ENCODE measurements around the gene TMEM260.
"Not testable (repeated sequence)": the region's sequence is repeated elsewhere in the genome, so short reads cannot be mapped to it uniquely, and the experiment has no call there.

The TMEM260 gene

GRCh38 chr14:56603648-56604047 lies 24.1 kb downstream of the TMEM260 start:
- no peak for DNase-seq

- DNase-seq = peak in 1 of 2 experiments; percentile 3
Observed at GRCh38 chr14:56608689-56609088, 29.1 kb downstream of the TMEM260 start.

DNA sequence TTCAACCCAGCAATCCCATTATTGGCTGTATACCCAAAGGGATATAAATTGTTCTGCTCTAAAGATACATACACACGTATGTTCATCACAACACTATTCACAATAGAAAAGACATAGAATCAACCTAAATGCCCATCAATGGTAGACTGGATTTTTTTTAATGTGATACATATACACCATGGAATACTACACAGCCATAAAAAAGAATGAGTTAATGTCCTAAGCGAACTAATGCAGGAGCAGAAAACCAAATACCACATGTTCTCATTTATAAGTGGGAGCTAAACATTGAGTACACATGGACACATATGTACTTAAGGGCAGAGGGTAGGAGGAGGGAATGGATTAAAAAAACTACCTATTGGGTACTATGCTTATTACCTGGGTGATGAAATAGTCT lies 32.1 kb downstream of the TMEM260 start:
- DNase-seq = not testable (repeated sequence)

DNA sequence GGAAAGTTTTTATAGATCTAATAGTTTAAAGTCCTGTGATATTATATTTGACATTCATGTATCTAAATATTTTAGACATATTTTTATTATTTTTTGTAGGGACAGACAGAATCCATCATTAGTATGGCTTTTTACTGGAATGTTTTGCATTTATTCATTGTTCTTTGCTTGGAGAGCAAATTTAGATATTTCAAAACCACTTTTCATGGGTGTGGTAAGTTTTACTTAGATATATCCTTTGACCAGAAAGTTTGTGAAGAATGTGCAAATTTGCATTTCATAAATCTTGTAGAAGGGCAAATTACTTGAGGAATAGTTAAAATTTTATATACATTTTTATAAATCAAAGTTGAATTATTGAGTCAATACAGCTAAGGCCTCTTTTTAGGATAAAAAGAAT lies 37.5 kb downstream of the TMEM260 start:
- no peak for DNase-seq

GRCh38 chr14:56630707-56631106 lies 51.1 kb downstream of the TMEM260 start:
- no peak for DNase-seq

DNA sequence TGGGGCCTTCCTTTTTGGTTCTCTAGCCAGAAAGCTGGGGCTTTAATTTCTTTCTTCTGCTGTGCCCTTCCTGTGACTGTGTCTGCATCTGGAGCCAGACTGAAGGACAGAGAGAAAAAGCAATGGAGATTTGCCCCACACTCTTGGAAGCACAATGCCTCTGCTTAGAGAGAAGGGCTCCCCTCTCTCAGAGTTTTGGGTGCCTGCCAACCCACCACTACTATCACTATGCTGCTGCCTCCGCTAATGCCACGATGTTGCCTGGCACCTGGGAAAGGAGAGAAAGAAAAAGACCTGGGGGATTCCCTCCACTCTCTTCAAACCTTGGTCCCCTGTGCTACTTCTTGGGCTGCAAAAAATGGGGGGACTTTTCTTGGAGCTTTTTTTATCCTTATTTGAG lies 52.6 kb downstream of the TMEM260 start:
- no peak for DNase-seq

DNA sequence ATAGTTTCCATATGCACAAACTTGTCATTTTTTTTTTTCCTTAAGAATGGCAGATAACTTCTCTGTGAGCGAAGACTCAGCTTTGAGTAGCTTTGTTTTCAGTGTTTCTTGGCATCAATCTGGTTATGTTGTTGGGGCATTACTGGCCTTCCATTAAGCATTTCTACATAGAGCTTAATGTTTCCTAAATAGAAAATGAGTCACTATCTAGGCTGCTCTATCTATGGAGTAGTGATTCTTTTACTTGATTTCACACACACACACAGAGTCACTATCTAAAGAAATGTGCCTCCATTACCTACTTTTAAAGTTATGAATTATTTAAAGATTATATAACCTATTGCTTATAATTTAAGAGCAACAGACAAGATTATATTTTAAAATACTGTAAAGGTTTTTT lies 53.9 kb downstream of the TMEM260 start:
- no peak for DNase-seq

DNA sequence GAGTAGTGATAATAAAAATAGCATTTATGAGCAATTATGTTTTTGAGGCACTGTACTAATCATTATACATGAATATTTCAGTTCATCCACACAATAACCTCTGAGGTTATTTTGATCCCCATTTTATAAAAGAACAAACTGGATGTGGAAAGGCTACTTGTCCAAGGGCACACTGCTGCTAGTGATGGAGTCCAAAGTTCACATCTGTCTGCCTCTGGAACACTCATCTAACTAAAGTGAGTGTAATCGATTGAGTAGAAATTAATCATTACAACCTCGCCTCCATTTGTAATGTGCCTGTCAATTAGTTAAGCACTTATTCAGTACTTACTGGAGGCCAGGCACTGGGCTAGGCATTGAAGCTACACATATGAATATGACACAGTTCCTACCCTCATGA lies 55.4 kb downstream of the TMEM260 start:
- no peak for DNase-seq

DNA sequence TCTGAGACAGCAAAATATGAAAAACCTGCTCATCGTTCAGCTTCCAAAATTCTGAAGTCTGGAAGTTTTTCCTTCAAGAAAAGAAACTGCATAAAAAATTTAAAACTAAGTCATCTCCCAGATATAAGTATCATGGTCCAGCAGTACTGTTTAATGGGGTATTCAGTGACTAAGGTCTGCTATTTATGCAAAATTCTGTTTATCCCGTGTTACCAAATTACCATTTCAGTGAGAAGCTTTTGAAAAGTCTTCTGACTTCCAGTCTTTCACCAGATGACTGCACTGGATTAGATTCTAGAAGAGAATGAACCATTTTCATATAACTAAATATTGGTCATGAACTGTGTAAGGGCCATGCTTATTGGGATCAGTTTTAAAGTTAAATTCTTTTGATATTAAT lies 67.9 kb downstream of the TMEM260 start:
- DNase-seq = no peak

DNA sequence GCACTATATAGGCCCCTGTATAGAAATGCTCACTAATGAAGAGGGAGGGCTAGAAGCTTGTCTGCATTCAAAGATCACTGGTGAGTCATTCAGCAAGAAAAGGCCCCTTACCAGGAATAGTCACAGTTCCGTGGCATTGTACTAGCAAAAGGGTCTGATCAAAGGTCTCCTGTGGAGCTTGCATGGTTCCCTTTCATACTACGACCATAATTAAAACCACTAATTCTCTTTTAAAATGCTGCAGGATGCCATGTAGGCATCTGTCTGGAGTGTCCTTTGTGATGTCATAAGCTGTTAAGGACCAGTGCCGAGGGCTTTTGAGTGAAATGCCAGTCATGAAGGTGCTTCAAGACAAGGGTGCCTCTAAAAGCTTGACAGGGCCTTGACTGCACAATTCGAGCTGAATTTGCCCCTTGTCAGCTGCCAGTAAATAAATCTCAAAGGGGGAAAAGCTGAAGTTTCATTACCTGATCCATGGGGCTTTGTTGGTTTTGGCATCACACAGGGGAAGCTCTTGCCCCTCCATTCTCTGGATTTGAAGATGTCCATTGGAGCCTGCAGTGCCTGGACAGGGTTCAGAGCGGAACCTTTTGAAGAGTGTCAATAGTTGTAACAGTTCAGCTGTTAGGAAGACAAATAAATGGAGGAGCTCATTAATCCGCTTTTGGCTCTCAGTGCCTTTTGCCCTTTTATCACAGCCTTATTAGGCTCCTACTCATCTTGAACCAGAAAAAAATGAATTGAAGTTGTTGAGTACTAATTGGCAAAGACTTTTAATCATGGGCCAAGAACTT lies 69.1 kb downstream of the TMEM260 start:
- peak in 1 of 2 experiments; percentile 34 for DNase-seq

- DNase-seq = no peak
Observed at GRCh38 chr14:56649382-56649781, 69.8 kb downstream of the TMEM260 start.

DNA sequence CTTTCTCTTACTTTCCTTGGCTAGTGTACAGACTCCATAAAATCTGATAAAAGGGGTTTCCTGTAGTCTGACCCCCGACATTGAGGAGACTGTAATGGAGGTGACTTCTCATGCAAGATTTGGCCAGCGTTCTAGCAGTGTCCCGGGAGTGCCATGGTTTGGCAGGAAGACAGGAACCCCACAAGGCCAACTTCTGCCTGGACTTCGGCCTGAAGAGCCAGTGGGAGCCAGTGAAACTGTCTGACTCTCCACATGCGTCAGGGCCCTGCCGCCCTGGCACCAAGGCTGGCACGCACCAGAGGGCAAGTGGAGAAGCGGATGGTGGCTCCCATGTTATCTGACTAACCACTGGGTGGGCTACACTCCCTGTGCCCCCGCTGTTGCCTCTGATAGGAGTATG lies 70.5 kb downstream of the TMEM260 start:
- no peak for DNase-seq

- DNase-seq = peak in 1 of 2 experiments; percentile 32
Observed at GRCh38 chr14:56650979-56651378, 71.4 kb downstream of the TMEM260 start.

- no peak for DNase-seq
Observed at GRCh38 chr14:56657604-56658003, 78.0 kb downstream of the TMEM260 start.

GRCh38 chr14:56659378-56659777 lies 79.8 kb downstream of the TMEM260 start:
- DNase-seq = no peak

- DNase-seq = peak; percentile 38 to 73
Observed at GRCh38 chr14:56659964-56660551, 80.5 kb downstream of the TMEM260 start.

DNA sequence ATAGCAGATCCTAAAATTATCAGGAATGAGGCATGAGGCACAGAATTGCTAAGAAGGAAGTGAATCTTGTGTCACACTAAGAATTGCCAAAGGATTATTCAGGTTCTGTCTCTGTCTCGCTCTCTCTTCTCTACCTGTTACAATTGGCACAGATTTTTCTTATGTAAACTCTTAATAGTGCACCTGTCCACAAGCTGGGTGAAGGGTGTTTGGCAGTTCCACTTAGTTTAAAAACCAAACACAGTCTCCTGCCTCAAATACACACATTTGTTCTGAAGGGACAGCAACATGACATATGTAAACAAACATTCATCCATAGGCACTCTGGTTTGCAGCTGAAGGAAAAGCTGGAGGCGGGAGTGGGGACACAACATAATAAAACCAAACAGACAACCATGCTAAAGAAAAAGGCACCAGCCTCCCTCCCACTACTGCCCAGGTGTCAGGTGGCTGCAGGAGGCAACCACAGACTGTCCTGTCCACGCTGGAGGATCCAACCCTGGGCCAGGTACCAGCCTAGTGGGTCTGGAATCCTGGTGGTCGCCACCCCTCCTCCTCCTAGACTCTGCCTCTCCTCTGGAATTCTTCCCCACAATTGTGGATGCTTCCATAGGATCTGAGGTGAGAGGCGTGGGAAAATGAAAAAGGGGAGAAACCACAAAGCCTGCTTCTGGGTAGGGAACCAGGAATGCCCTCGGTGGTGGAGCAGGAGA lies 81.2 kb downstream of the TMEM260 start:
- DNase-seq = peak in 1 of 2 experiments; percentile 40

GRCh38 chr14:56661478-56661877 lies 81.9 kb downstream of the TMEM260 start:
- DNase-seq = no peak

- DNase-seq = no peak
Observed at GRCh38 chr14:56664811-56665421, 85.3 kb downstream of the TMEM260 start.

DNA sequence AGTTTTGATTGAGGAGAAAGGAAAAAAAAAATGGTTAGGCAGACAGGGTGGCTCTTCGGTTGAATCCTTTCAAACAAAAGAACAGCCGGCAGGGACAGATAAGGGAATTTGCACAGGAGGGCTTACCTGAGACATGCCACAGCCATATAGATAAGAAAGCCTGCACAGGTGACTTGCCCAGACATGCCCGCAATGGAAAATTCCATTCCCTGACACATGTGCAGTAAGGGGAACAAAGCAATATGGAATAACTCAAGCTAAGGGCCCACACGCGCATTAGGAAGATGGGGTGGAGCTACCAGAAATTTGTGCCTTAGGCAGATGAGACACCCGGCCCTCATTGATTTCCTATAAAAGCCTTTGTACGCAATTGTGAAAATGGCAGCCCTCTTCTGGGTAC lies 86.7 kb downstream of the TMEM260 start:
- DNase-seq = no peak

GRCh38 chr14:56666716-56667115 lies 87.1 kb downstream of the TMEM260 start:
- no peak for DNase-seq

DNA sequence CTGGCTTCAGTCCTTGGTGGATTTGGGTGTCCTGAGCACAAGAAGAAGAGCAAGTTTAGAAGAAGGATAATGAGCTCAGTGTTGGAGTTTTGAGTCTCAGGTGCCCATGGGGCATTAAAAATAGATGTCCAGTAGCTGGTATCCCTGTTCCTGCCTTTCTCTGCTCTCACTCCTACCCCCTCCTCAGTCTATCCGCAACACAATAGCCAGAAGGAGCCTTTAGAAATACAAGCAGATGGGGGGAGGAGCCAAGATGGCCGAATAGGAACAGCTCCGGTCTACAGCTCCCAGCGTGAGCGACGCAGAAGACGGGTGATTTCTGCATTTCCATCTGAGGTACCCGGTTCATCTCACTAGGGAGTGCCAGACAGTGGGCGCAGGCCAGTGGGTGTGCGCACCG lies 87.7 kb downstream of the TMEM260 start:
- DNase-seq = not testable (repeated sequence)

DNA sequence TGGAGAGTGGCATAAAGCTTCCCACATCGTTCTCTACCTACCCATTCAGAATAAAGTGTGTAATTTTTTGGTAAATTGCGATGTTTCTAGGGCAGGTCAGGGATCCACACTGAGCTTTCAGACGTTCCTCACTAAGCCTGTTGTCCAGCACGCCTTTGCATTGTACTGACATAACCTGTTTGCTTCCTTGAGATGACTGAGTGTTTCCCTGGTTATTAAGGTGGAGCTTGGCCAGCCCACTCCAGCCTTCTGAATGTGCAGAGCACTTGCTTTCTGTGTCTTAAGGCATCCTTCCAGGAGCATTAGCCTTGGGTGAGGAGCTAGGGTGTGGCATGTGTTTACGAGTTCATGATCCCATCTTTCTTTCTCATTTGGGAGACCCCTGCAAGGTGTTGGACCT lies 96.4 kb downstream of the TMEM260 start:
- DNase-seq = no peak

GRCh38 chr14:56678838-56679237 lies 99.2 kb downstream of the TMEM260 start:
- DNase-seq = no peak

Data from NCI-H2081 (cell line).